Measurements from ENCODE around the gene ERC1.
"Not testable (repeated sequence)": the region's sequence is repeated elsewhere in the genome, so short reads cannot be mapped to it uniquely, and the experiment has no call there.

The ERC1 gene

GRCh38 chr12:1197264-1198018 is 206.4 kb downstream of the ERC1 start:
- DNase-seq (ENCODE audit: extremely low read depth, low read depth) = no peak
- no peak overlapping the region for H3K4me3 ChIP-seq (replicated peaks; ENCODE audit: low read depth, low read length)
- TF ChIP-seq, protein P1, sequence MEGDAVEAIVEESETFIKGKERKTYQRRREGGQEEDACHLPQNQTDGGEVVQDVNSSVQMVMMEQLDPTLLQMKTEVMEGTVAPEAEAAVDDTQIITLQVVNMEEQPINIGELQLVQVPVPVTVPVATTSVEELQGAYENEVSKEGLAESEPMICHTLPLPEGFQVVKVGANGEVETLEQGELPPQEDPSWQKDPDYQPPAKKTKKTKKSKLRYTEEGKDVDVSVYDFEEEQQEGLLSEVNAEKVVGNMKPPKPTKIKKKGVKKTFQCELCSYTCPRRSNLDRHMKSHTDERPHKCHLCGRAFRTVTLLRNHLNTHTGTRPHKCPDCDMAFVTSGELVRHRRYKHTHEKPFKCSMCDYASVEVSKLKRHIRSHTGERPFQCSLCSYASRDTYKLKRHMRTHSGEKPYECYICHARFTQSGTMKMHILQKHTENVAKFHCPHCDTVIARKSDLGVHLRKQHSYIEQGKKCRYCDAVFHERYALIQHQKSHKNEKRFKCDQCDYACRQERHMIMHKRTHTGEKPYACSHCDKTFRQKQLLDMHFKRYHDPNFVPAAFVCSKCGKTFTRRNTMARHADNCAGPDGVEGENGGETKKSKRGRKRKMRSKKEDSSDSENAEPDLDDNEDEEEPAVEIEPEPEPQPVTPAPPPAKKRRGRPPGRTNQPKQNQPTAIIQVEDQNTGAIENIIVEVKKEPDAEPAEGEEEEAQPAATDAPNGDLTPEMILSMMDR (IDR thresholded peaks at IDR 0.05; ENCODE audit: low read depth, low read length, missing control alignments) = no peak

DNA sequence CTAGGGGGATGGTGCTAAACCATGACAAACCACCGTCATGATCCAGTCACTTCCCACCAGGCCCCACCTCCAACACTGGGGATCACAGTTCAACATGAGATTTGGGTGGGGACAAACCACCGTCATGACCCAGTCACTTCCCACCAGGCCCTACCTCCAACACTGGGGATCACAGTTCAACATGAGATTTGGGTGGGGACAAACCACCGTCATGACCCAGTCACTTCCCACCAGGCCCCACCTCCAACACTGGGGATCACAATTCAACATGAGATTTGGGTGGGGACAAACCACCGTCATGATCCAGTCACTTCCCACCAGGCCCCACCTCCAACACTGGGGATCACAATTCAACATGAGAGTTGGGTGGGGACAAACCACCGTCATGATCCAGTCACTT is 207.8 kb downstream of the ERC1 start:
- DNase-seq (ENCODE audit: extremely low read depth, low read depth); H3K4me3 ChIP-seq (replicated peaks; ENCODE audit: low read depth, low read length): not testable (repeated sequence)

GRCh38 chr12:1199700-1200099 is 208.7 kb downstream of the ERC1 start:
- no peak for DNase-seq (ENCODE audit: extremely low read depth, low read depth)
- TF ChIP-seq, protein P1 (IDR thresholded peaks at IDR 0.05; ENCODE audit: low read depth, low read length, missing control alignments) = no peak
- H3K4me3 ChIP-seq (replicated peaks; ENCODE audit: low read depth, low read length) = no peak overlapping the region

- no peak for DNase-seq (ENCODE audit: extremely low read depth, low read depth)
- no peak overlapping the region for H3K4me3 ChIP-seq (replicated peaks; ENCODE audit: low read depth, low read length)
- TF ChIP-seq, protein P1 (IDR thresholded peaks at IDR 0.05; ENCODE audit: low read depth, low read length, missing control alignments) = no peak
These were observed 210.0 kb downstream of the ERC1 start for GRCh38 chr12:1201030-1201429.

GRCh38 chr12:1201886-1202285 is 210.9 kb downstream of the ERC1 start:
- TF ChIP-seq, protein P1 (IDR thresholded peaks at IDR 0.05; ENCODE audit: low read depth, low read length, missing control alignments) = no peak
- H3K4me3 ChIP-seq (replicated peaks; ENCODE audit: low read depth, low read length) = no peak overlapping the region
- no peak for DNase-seq (ENCODE audit: extremely low read depth, low read depth)

- H3K4me3 ChIP-seq (replicated peaks; ENCODE audit: low read depth, low read length) = no peak overlapping the region
- DNase-seq (ENCODE audit: extremely low read depth, low read depth) = no peak
- TF ChIP-seq, protein P1 (IDR thresholded peaks at IDR 0.05; ENCODE audit: low read depth, low read length, missing control alignments) = no peak
These were observed 212.7 kb downstream of the ERC1 start for GRCh38 chr12:1203735-1204019.

DNA sequence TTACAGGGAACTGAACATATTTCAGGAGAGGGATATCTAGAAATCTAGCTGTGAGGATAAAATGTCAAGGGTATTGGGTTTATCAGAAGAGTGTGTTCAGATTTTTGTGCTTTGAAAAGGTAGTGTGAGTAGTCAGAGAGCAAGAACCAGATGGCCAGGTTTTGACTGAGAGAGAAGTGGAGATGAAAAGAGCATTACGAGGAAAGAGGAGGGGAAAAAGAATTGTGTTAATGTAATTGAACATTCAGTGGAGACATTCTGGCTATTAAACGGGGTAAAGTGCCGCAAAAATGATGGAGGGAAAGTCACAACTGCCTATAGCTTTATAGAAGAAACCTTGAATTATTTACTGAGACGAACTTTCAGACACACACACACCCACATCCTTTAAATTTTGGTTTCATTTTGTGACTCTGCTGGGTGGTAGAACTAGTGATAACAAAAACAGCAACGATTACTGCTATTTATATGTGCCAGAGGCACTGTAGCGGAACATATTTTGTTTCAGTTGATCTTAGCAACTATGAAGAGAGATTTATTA is 213.6 kb downstream of the ERC1 start:
- no peak for DNase-seq (ENCODE audit: extremely low read depth, low read depth)
- no peak overlapping the region for H3K4me3 ChIP-seq (replicated peaks; ENCODE audit: low read depth, low read length)
- TF ChIP-seq, protein P1 (IDR thresholded peaks at IDR 0.05; ENCODE audit: low read depth, low read length, missing control alignments) = no peak

All from HFF-Myc (cell line).